Lower leg skin (tissue), 4 donors: Measurements from ENCODE around the gene CBFA2T3. TPM values are rescaled to one million over a fixed set of nuclear protein-coding genes. Genes with fewer than 3 reads are reported as not detected.

Experiments used
- DNase-seq, 2 donors: peaks; one replicate each; pipeline ENCODE4 v3.0.0-alpha.2; 2019; ENCODE audit warnings: low spot score in 2 of 2
- H3K4me3 ChIP-seq: fragments of 200-600 bp; sonication (generic); 2 replicates; pipeline ENCODE4 v1.5.1; 2017; ENCODE audit warnings: mild to moderate bottlenecking, low read depth; ENCODE audit not compliant: poor library complexity, severe bottlenecking
- POLR2A ChIP-seq, 2 donors: fragments of 450-650 bp; IDR thresholded peaks; one replicate each; pipeline ENCODE4 v1.6.1; 2016 to 2017; ENCODE audit warnings: antibody characterized with exemption in 2 of 2, mild to moderate bottlenecking in 1 of 2, moderate library complexity in 1 of 2
- WGBS, 2 donors: methylation state at CpG; one replicate each; pipeline ENCODE4 v1.1.5; 2018; 5-methylcytosine and 5-hydroxymethylcytosine counted together
- intact Hi-C: fragments of 100-400 bp; cut with DNase I; formaldehyde crosslinking; loops from one replicate; pipeline ENCODE4 v1.15.0; 2023; ENCODE audit warnings: low total_unique reads
- total RNA-seq, 4 donors: library from RNA; depleted of rRNA; stranded (reverse); fragments of >200 nt; gene quantifications; one replicate each; pipeline ENCODE4 v1.1.0, GENCODE V29; 2016
- TF ChIP-seq, protein P1 (sequence below), 3 donors: fragments of 450-650 bp; IDR thresholded peaks; one replicate each; pipeline ENCODE4 v1.5.1; 2016; ENCODE audit warnings: antibody characterized with exemption in 3 of 3, mild to moderate bottlenecking in 3 of 3, moderate library complexity in 2 of 3

The CBFA2T3 gene
- total RNA-seq, 4 donors from 2014 or later = 0.93 to 4.4 (median 2.9) TPM

DNA sequence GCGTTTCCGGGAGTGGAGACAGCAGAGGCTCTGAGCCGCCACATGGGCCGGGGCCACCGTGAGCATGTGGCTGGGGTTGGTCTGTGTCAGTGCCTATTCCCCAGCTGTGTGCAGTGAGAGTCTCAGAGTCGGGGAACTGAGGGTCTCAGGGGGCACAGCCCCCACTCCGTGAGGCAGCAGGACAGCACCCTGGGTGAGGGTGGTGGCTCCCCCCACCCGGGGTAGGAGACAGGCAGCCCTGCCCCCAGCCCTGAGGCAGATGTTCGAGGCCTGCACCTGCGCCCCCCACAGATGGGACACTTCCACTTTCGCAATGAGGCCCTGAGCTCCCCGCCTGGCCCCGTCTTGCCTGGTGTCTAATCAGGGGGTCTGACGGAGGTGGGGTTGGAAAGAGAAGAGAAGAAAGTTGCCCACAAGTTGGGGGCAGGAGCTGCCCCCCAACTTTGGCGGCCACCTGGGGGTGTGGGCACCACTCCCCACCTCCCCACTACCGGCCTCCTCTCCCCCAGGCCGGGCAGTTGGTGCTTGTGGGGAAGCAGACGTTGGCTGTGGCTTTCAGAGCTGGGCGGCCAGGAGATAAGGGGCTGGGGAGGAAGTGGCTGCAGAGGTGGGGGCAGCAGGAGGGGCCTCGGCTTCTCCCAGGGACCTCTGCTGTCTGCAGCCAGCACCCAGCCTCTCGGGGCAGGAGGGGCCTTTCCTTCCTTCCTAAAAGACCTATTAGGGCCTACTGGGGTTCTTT lies 1.8 kb upstream of the CBFA2T3 start:
- 64 to 70% methylated on average over 15 to 21 of the region's 21 CpGs for WGBS, 2 donors
- intact Hi-C loops = no loop called here
- no peak overlapping the region for H3K4me3 ChIP-seq
- no peak for DNase-seq
- TF ChIP-seq, protein P1, sequence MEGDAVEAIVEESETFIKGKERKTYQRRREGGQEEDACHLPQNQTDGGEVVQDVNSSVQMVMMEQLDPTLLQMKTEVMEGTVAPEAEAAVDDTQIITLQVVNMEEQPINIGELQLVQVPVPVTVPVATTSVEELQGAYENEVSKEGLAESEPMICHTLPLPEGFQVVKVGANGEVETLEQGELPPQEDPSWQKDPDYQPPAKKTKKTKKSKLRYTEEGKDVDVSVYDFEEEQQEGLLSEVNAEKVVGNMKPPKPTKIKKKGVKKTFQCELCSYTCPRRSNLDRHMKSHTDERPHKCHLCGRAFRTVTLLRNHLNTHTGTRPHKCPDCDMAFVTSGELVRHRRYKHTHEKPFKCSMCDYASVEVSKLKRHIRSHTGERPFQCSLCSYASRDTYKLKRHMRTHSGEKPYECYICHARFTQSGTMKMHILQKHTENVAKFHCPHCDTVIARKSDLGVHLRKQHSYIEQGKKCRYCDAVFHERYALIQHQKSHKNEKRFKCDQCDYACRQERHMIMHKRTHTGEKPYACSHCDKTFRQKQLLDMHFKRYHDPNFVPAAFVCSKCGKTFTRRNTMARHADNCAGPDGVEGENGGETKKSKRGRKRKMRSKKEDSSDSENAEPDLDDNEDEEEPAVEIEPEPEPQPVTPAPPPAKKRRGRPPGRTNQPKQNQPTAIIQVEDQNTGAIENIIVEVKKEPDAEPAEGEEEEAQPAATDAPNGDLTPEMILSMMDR (IDR thresholded peaks at IDR 0.05) = no peak
- TF ChIP-seq POLR2A (IDR thresholded peaks at IDR 0.05) = no peak

DNA sequence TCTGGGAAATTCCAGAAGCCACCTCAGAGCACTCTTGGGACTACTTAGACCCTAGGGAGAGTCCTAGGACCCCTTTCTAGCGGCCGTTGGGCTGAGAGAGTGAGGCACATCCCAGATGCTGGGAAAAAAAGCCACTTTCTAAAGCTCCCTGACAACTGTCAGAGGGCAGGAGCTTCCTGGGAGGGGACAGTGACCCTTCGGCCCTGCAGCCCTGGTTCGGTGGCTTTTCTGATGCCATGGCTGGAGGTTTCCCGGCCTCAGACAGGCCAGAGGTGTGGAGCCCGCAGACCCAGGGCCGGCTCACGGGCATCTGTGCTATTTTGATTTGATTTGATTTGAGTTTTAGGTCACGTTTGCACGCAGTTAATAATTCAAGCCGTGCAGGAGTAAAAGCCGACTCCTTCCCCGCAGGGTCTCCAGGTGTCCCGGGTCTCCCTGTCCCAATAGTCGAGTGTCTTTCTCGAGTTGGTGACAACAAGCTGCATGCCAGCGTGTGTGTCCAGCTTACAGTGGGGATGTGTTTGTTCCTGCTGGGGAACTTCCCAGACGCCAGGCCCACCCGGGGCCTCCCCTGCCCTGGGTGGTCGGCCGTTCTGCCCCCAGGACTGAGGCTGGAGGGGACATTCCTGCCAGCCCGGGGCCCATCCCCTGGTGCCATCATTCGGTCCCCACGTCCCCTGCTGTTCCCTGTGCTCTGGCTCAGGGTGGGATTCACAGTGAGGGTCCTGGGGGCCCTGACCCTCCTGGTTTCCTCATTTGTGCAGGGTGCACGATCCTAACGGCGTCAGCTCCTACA lies 1.0 kb upstream of the CBFA2T3 start:
- H3K4me3 ChIP-seq = no peak overlapping the region
- TF ChIP-seq POLR2A (IDR thresholded peaks at IDR 0.05) = no peak
- TF ChIP-seq, protein P1 (IDR thresholded peaks at IDR 0.05) = no peak
- 60 to 62% methylated on average over 24 to 25 of the region's 27 CpGs for WGBS, 2 donors
- no peak for DNase-seq
- intact Hi-C loops = no loop called here

DNA sequence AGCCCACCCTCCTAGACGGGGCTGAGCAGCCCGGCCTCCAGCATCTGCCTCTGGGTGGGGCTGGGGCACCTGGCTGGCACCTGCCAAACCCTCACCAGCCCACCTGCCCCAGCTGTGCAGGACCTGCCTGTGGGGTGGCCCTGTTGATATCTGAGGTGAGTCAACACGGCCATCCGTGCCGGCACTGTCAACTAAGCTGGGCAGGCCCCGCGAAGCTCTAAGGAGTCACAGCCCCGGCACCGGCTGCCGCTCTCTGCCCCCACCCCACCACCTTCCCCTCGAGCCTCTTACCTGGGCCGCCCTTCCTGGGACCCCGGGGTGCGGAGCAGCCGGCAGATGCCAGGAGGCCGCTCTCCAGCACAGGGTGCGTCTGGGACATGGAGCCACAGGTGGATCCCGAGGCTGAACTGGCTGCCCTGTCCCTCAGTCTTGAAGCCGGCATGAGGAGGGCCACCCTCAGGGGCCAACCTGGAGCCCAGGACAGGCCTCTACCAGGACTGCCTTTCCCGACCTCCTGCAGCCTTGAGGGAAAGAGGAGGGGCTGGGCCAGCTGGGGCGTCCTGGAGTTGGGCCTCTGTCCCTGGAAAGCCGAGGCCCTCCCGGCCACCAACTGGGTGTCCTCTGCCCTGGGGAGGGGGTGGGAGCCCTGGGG lies 515 bp downstream of the CBFA2T3 start:
- TF ChIP-seq POLR2A (IDR thresholded peaks at IDR 0.05) = no peak
- TF ChIP-seq, protein P1 (IDR thresholded peaks at IDR 0.05) = no peak
- no peak overlapping the region for H3K4me3 ChIP-seq
- intact Hi-C loops = no loop called here
- DNase-seq = no peak
- WGBS, 2 donors = 38 to 52% methylated on average over 9 to 11 of the region's 23 CpGs

DNA sequence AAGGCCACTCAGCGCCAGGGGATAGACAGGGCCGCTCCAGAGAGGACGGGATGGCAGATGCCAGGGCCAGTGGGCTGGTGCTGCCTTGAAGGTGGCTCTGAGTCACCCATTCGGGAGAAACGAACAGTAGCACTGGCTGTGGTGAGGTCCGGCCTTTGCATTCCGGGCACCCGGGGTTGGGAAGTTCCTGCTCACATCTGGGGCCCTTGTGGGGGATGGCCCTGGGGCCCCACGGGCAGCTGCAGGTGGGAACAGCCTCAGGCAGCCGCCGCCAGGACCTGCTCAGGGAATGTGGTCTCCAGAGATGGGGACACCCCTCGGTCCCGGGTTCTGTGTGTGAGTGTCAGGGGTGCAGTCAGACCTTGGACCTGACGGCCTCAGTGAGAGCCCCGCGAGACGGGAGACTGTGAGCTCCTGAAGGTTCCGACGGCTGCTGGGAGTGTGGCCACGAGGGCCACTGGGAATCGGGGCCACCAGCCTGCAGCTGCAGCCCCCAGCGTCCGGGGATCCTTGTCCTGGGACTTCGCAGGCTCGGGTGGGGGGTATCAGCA lies 1.4 kb downstream of the CBFA2T3 start:
- 62 to 70% methylated on average over 17 to 24 of the region's 25 CpGs for WGBS, 2 donors
- no peak overlapping the region for H3K4me3 ChIP-seq
- intact Hi-C loops = no loop called here
- TF ChIP-seq POLR2A (IDR thresholded peaks at IDR 0.05) = no peak
- TF ChIP-seq, protein P1 (IDR thresholded peaks at IDR 0.05) = no peak
- DNase-seq = no peak

DNA sequence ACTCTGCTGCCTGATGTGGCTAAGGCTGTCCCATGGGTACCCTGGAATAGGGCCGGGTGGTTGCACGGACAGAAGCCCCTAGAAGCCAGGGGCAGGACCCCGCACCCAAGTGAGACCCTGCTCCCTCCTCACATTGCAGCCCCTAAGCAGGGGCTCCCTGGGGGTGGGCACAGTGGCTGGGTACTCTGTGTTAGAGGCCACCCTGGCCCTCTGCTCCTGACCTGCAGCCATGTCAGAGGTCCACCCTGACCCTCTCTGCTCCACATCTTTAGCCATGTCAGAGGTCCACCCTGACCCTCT lies 2.1 kb downstream of the CBFA2T3 start:
- TF ChIP-seq, protein P1 (IDR thresholded peaks at IDR 0.05) = no peak
- no peak for TF ChIP-seq POLR2A (IDR thresholded peaks at IDR 0.05)
- no peak overlapping the region for H3K4me3 ChIP-seq

More for the DNA sequence above, 2.1 kb downstream of the CBFA2T3 start:
- no peak for DNase-seq
- intact Hi-C loops = no loop called here
- WGBS, 2 donors = 71 to 80% methylated on average over 3 of the region's 3 CpGs
